Small intestine (tissue), 7 donors: ENCODE results near the gene ALDH1B1. TPM values are rescaled to one million over a fixed set of nuclear protein-coding genes. Genes with fewer than 3 reads are reported as not detected.

Source experiments
- DNase-seq, 2 donors: peaks; one replicate each; pipeline versions ENCODE4 v3.0.0 to v3.0.0-alpha.2; 2013
- FAIRE-seq: peaks from 2 replicates; lab custom pipeline; 2012; peaks lifted over from hg19 to GRCh38; lab: Jason Lieb, UNC
- H3K27ac ChIP-seq, 3 donors: one replicate each; pipeline ENCODE4 v1.5.1; 2013; ENCODE audit warnings: low read length in 2 of 3, mild to moderate bottlenecking in 2 of 3, control low read depth in 1 of 3, inconsistent platforms in 1 of 3, low read depth in 1 of 3, moderate library complexity in 1 of 3
- H3K27me3 ChIP-seq, 3 donors: one replicate each; pipeline ENCODE4 v1.6.1; 2013; ENCODE audit warnings: low read length in 3 of 3, inconsistent platforms in 1 of 3; ENCODE audit not compliant: control insufficient read depth in 3 of 3, insufficient read depth in 3 of 3
- H3K36me3 ChIP-seq, 3 donors: one replicate each; pipeline ENCODE4 v1.6.1; 2013; ENCODE audit warnings: low read length in 3 of 3, inconsistent platforms in 1 of 3, low read depth in 1 of 3, mild to moderate bottlenecking in 1 of 3, moderate library complexity in 1 of 3; ENCODE audit not compliant: control insufficient read depth in 3 of 3, insufficient read depth in 2 of 3
- H3K4me1 ChIP-seq, 3 donors: one replicate each; pipeline ENCODE4 v1.6.1; 2013; ENCODE audit warnings: low read length in 2 of 3, inconsistent platforms in 1 of 3, low read depth in 1 of 3, mild to moderate bottlenecking in 1 of 3, moderate library complexity in 1 of 3; ENCODE audit not compliant: control insufficient read depth in 3 of 3, insufficient read depth in 2 of 3
- H3K4me3 ChIP-seq, 3 donors: one replicate each; pipeline ENCODE4 v1.5.1; 2013; ENCODE audit warnings: low read length in 3 of 3, control low read depth in 1 of 3, inconsistent platforms in 1 of 3, low read depth in 1 of 3, mild to moderate bottlenecking in 1 of 3, moderate library complexity in 1 of 3
- H3K9me3 ChIP-seq, 2 donors: one replicate each; pipeline ENCODE4 v1.6.1; 2013; ENCODE audit warnings: low read depth in 1 of 2, low read length in 1 of 2; ENCODE audit not compliant: control insufficient read depth in 2 of 2, insufficient read depth in 1 of 2
- WGBS, 3 donors: extraction: QIAGEN DNeasy Blood & Tissue Kit; methylation state at CpG; one replicate each; pipeline ENCODE4 v1.1.7; 2013; 5-methylcytosine and 5-hydroxymethylcytosine counted together
- polyA plus RNA-seq, 4 donors: library from polyadenylated mRNA; stranded (reverse) in 3 of 4; unstranded in 1 of 4; fragments of 200-250 nt in 3 of 4; fragments of 120-200 nt in 1 of 4; gene quantifications; one replicate each; pipeline versions ENCODE4 v1.2.1 to v1.2.3, GENCODE V29; 2013
- donor health status: healthy with polysubstance abuse.
- donor health status: control.
- donor health status: control.
- donor health status: Bipolar disorder and iron deficiency.
- donor health status: healthy.

ALDH1B1 gene
- polyA plus RNA-seq, 4 donors, result 4.2 to 153 (median 33.8) TPM

DNA sequence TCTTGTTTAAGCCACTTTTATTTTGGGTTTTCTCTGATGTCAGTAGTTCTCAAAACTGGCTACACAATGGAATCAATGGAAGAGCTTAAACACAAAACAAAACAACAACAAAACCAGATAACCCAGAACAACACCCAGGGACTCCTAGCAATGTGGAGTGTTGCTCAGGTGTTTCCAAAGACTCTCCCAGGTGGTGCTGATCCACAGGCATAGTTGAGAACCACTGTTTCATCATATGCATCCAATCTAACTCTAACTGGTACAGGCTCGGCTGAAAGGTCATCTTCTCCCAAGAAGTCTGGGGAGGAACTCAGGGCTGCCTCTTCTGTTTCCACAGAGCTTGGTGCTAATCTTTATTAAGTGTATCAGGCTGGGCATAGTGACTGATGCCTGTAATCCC, 5.4 kb upstream of the ALDH1B1 start:
- WGBS, 3 donors, result 0 to 39% (median 34%) methylated on average over 1 of the region's 1 CpG
- peak overlapping the region in 2 of 3 donors; percentile 22 to 83 for H3K27ac ChIP-seq
- peak in 1 of 2 donors; percentile 56 for DNase-seq
- peaks cover 0 to 20% of the 10 kb centered on the region in 2 donors for H3K9me3 ChIP-seq
- H3K4me1 ChIP-seq, result peaks cover 0 to 88% (median 5%) of the 10 kb centered on the region in 3 donors
- no peaks in the 10 kb centered on the region for H3K36me3 ChIP-seq
- FAIRE-seq, result no peak
- H3K4me3 ChIP-seq, result no peak overlapping the region
- no peaks in the 10 kb centered on the region for H3K27me3 ChIP-seq

DNA sequence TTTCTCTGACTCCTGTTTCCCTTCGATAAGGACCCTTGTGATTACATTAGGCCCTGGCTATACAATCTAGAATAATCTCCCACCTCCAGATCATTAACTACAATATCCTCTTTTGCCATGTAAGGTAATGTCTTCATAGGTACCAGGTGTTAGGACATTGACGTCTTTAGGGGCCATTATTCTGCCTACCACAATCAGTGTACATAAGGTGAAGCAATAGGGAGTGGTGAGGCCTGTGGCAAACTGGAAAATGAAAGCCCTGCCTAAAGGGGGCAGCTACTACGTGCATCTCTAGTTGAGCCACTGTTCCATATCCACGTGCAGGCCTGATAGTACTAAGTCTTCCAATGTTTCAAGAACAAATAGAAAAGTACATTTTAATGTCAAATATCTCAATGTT, 4.8 kb upstream of the ALDH1B1 start:
- Histone ChIP-seq H3K4me3 (no peak overlapping the region), H3K27me3 (no peaks in the 10 kb centered on the region), H3K36me3 (no peaks in the 10 kb centered on the region), H3K27ac (peak overlapping the region in 1 of 3 donors; percentile 83), H3K9me3 (peaks cover 0 to 20% of the 10 kb centered on the region in 2 donors), H3K4me1 (peaks cover 0 to 83% (median 5%) of the 10 kb centered on the region in 3 donors)
- 75 to 85% (median 78%) methylated on average over 4 of the region's 4 CpGs for WGBS, 3 donors
- DNase-seq (no peak), FAIRE-seq (no peak)

DNA sequence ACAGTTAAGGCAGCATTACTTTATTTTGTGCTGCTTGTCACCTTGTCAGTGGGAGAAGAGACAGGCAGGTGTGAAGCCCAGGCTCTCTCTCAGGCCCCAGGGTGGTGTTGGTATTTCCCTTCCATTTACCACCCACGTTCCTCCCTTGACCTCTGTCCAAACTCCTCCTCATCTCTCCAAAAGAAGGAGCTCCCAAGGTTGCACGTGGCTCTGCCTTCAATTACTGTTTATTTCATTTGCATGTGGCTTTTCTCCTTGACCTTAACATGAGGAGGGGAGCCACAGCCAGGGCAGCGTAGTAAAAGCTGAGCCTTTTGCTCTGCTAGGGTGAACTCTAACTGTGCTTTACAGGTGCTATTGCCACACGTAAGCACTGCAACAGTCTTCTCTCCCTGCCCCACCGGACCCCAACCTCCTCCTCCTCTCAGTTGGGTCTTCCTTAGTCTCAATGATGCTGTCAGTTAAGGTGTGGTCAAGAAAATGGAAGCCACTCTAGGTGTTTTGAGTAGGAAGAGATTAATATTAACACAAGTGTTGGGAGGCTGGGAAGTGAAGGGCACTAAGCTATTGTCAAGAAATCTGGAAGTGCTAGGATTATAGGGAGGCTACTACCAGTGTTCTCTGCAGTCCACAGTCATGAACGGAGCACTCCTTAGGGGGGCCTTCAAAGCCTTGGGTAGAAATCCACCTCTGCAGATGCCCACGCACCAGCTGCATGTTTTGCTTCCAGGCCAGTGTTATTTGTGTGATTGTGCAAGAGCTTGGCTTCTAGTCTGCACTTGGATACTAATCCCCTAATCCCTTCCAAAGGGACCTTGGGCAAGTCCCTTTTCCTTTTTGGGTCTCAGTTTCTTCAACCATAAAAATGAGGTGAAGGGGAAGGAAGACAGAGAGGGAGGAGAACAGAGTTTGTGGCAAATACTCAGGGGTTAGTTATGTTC, 3.9 kb upstream of the ALDH1B1 start:
- H3K27me3 ChIP-seq, result no peaks in the 10 kb centered on the region
- no peak overlapping the region for H3K4me3 ChIP-seq
- H3K27ac ChIP-seq, result peak overlapping the region in 2 of 3 donors; percentile 61 to 83
- FAIRE-seq, result no peak
- H3K36me3 ChIP-seq, result no peaks in the 10 kb centered on the region
- peaks cover 0 to 79% (median 9%) of the 10 kb centered on the region in 3 donors for H3K4me1 ChIP-seq
- whole genome bisulfite sequencing, 3 donors, result 39 to 58% (median 39%) methylated on average over 7 of the region's 7 CpGs
- peak in 1 of 2 donors; percentile 33 for DNase-seq
- H3K9me3 ChIP-seq, result peaks cover 0 to 20% of the 10 kb centered on the region in 2 donors

DNA sequence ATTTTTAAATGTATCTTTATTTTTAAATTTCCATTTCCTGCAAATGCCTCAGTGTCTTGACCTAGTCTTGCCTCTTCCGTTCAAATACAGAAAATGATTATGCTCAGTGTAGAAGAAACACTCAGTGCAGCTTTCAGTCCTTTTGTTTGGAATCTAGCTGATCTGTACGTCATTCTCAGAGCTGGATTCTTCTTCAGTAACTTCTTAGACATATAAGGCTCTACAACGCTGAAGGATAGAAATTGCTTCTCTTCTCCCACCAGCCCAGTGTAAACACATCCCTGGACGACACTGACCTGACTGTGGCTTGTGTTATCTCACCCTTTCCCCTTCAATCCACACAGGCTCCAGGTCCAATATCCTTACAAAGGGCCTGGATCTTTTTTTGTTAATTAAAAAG, 3.2 kb upstream of the ALDH1B1 start:
- peaks cover 0 to 75% (median 9%) of the 10 kb centered on the region in 3 donors for H3K4me1 ChIP-seq

DNA sequence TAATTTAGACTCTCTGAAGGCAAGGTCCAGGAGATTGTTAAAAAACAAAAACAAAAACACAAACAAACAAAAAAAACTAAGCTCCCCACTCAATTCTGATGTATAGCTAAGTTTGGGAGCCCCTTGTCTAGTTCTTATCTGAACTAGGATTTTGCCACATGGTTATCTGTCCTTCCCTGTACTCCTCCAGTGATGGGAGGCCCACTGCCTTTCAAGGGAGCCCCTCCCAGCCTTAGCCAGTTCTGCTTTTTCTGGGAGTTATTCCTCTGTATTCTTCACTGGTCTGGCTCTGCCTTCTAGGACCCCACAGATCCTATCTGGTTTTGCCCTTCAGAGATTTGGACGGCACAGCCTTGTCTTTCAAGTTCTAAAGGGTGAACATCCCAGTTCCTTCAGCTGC, 2.1 kb upstream of the ALDH1B1 start:
- H3K36me3 ChIP-seq, result peaks cover 0 to 13% (median 0%) of the 10 kb centered on the region in 3 donors
- H3K4me1 ChIP-seq, result peaks cover 0 to 71% (median 9%) of the 10 kb centered on the region in 3 donors
- H3K27ac ChIP-seq, result peak overlapping the region in 2 of 3 donors; percentile 43 to 83
- 8 to 61% (median 55%) methylated on average over 1 of the region's 1 CpG for WGBS, 3 donors
- H3K4me3 ChIP-seq, result no peak overlapping the region
- peaks cover 0 to 4% of the 10 kb centered on the region in 2 donors for H3K9me3 ChIP-seq
- DNase-seq (no peak), FAIRE-seq (no peak)
- H3K27me3 ChIP-seq, result no peaks in the 10 kb centered on the region

More for the DNA sequence above, 3.2 kb upstream of the ALDH1B1 start:
- WGBS, 3 donors, result 31 to 48% (median 37%) methylated on average over 4 of the region's 4 CpGs
- H3K36me3 ChIP-seq, result peaks cover 0 to 3% (median 0%) of the 10 kb centered on the region in 3 donors
- H3K27me3 ChIP-seq, result no peaks in the 10 kb centered on the region
- no peak overlapping the region for H3K4me3 ChIP-seq
- H3K9me3 ChIP-seq, result peaks cover 0 to 15% of the 10 kb centered on the region in 2 donors
- peak overlapping the region in 2 of 3 donors; percentile 60 to 83 for H3K27ac ChIP-seq
- FAIRE-seq, result no peak
- peak in 1 of 2 donors; percentile 23 for DNase-seq

DNA sequence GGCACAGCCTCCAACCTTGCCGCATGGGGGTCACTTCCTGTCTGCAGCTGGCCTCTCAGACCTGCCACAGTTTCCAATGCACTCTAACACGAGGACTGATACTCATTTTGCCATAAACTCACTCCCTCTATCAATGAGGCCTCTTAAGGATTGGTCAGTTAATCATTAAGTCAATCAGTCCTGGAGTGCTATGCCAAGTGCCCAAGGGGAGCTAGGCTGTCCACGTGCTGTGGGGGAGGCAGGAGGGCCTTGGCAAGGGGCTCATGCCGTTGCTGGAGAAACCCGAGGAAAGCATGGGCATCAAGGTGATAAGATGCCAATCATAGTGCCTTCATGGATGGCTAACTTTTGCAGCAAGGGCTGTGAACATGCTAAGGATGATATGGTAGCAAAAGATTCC, 1.7 kb upstream of the ALDH1B1 start:
- Histone ChIP-seq H3K4me1 (peaks cover 0 to 67% (median 9%) of the 10 kb centered on the region in 3 donors), H3K4me3 (no peak overlapping the region), H3K27ac (peak overlapping the region in 2 of 3 donors; percentile 43 to 83), H3K27me3 (no peaks in the 10 kb centered on the region), H3K9me3 (no peaks in the 10 kb centered on the region), H3K36me3 (peaks cover 0 to 17% (median 0%) of the 10 kb centered on the region in 3 donors)
- FAIRE-seq, result no peak
- peak; percentile 19 to 56 for DNase-seq
- WGBS, 3 donors, result 15 to 49% (median 23%) methylated on average over 5 of the region's 5 CpGs

DNA sequence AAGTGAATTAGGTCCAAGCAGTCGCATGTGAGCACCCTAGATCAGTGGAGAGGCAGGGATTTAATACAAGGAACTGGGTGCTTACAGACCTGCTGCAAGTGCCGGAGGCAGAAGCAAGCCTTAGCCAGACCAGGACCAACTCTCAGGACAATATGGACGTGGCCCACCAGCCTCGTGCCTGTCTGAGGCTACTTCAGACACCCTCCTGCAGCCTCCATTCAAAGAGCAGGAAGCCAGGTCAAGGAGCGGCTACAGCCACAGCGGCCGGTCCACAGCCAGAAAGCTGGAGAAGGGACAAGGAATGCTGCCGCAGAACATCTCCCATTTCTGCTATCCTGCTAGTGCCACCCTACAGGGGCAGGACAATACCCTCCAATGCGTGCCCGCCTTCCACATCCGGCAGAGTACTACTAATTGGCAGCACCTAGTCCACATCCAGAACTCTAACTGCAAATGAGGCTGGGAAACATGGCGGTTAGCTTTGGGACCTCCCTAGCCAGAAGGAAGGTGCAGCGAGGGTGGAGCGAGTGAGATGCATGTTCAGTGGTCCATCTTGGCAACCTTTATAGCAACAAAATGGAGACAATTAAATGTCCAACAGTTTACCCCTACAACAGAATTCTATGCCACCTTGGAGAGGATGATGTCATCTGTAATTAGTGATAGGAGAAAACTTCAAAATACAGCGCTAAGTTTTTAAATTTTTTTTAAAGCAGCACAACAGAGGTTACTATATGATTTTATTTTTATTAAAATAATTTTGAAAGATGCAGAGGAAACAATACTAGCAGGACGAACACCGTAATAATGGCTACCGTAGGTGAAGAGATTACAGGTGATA, 1.0 kb upstream of the ALDH1B1 start:
- Histone ChIP-seq H3K4me3 (peak overlapping the region in 1 of 3 donors; percentile 88), H3K9me3 (no peaks in the 10 kb centered on the region), H3K36me3 (peaks cover 0 to 23% (median 0%) of the 10 kb centered on the region in 3 donors), H3K27ac (peak overlapping the region in 1 of 3 donors; percentile 83), H3K4me1 (peaks cover 0 to 61% (median 9%) of the 10 kb centered on the region in 3 donors), H3K27me3 (no peaks in the 10 kb centered on the region)
- FAIRE-seq, result no peak
- 75 to 86% (median 84%) methylated on average over 18 of the region's 18 CpGs for WGBS, 3 donors
- no peak for DNase-seq
